HEK293T (cell line): Measurements from ENCODE around the gene ADISSP.

ENCODE experiments used
- CTCF ChIA-PET: fragments of 350-600 bp; formaldehyde crosslinking; extraction: SDS; loops from one replicate; lab custom pipeline; 2021; ENCODE audit warnings: antibody characterized with exemption, inconsistent platforms; lab: Yijun Ruan, JAX
- POLR2A ChIA-PET: fragments of 350-600 bp; formaldehyde crosslinking; extraction: SDS; loops from one replicate; lab custom pipeline; 2020; ENCODE audit warnings: antibody characterized with exemption, inconsistent platforms; lab: Yijun Ruan, JAX
- DNase-seq: peaks from one replicate; pipeline ENCODE4 v3.0.0; 2012; ENCODE audit warnings: mixed read lengths; ENCODE audit errors: extremely low spot score
- ARNT ChIP-seq: fragments of 450-650 bp; IDR thresholded peaks from 2 replicates; pipeline ENCODE4 v1.6.1; 2017; ENCODE audit warnings: mild to moderate bottlenecking
- BHLHE40 ChIP-seq: fragments of 450-650 bp; IDR thresholded peaks from 2 replicates; pipeline ENCODE4 v1.6.1; 2016; ENCODE audit warnings: mild to moderate bottlenecking, moderate library complexity, borderline replicate concordance
- CTBP1 ChIP-seq: fragments of 450-650 bp; IDR thresholded peaks from 2 replicates; pipeline ENCODE4 v1.6.1; 2016; ENCODE audit warnings: borderline replicate concordance
- ELF4 ChIP-seq: fragments of 450-650 bp; IDR thresholded peaks from 2 replicates; pipeline ENCODE4 v1.6.1; 2017; ENCODE audit warnings: antibody characterized with exemption
- FOXA1 ChIP-seq: fragments of 450-650 bp; IDR thresholded peaks from 2 replicates; pipeline ENCODE4 v1.6.1; 2016; ENCODE audit warnings: mild to moderate bottlenecking
- FOXK2 ChIP-seq: fragments of 450-650 bp; IDR thresholded peaks from 2 replicates; pipeline ENCODE4 v1.6.1; 2016; ENCODE audit warnings: mild to moderate bottlenecking
- FOXM1 ChIP-seq: fragments of 450-650 bp; IDR thresholded peaks from 2 replicates; pipeline ENCODE4 v1.6.1; 2017; ENCODE audit warnings: mild to moderate bottlenecking, borderline replicate concordance
- HDGF ChIP-seq: fragments of 450-650 bp; IDR thresholded peaks from 2 replicates; pipeline ENCODE4 v1.6.1; 2017; ENCODE audit warnings: antibody characterized with exemption, borderline replicate concordance
- L3MBTL2 ChIP-seq: fragments of 450-650 bp; conservative IDR thresholded peaks from 2 replicates; pipeline ENCODE4 v1.6.1; 2016; ENCODE audit warnings: mild to moderate bottlenecking
- LEF1 ChIP-seq: fragments of 450-650 bp; IDR thresholded peaks from 2 replicates; pipeline ENCODE4 v1.6.1; 2017; ENCODE audit warnings: mild to moderate bottlenecking, borderline replicate concordance
- NFRKB ChIP-seq: fragments of 450-650 bp; IDR thresholded peaks from 2 replicates; pipeline ENCODE4 v1.6.1; 2016; ENCODE audit warnings: mild to moderate bottlenecking, moderate library complexity
- SP1 ChIP-seq: fragments of 450-650 bp; IDR thresholded peaks from 2 replicates; pipeline ENCODE4 v1.6.1; 2017
- SUZ12 ChIP-seq: fragments of 450-650 bp; IDR thresholded peaks from 2 replicates; pipeline ENCODE4 v1.6.1; 2016; ENCODE audit warnings: mild to moderate bottlenecking
- TARDBP ChIP-seq: fragments of 450-650 bp; IDR thresholded peaks from 2 replicates; pipeline ENCODE4 v1.6.1; 2016
- ZNF384 ChIP-seq: fragments of 450-650 bp; IDR thresholded peaks from 2 replicates; pipeline ENCODE4 v1.6.1; 2016
- TF ChIP-seq, protein P1 (sequence below): fragments of 450-650 bp; IDR thresholded peaks from 2 replicates; pipeline ENCODE4 v1.6.1; 2016

Gene ADISSP

DNA sequence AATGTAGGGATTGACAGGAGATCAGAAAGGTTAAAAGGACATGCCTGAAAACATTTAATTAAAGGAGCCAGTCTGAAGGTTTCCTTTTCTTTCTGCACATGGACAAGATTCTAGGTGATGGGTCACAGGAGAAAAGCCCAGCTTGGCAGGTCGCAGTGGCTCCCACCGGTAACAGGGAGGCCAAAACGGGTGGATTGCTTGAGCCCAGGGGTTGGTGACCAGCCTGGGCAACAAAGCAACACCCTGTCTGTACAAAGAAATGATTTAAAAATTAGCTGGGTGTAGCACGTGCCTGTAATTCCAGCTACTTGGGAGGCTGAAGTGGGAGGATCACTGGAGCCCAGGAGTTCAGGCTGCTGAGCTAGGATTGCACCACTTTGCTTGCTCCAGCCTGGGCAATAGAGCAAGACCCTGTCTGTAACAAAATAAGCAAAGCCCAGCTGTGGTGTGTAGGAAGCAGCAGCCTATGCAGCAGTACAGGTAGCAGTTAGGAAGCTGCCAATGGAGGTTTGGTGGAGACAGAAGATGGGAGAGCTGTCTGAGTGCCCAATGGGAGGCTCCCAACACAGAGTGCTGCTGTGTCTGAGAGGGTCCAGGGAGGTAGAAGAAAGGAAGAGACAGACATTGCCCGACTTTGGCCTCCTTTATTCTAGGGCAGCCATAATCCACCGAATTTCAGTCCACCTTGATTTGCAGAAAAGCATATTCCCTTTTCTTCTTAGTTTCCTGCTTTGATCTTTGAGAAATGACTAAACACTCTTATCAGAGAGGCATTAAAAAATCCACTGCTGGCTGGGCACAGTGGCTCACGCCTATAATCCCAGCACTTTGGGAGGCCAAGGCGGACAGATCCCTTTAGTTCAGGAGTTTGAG, 45.7 kb upstream of the ADISSP start:
- ChIA-PET POLR2A (interaction anchor here (1.2 to 3.1 kb wide), 4 partner anchors 8 to 44 kb away, joined by 3 to 12 read pairs (median 7); partner anchors contain the start of genes AP5S1, CENPB and SPEF1), CTCF (interaction anchor here (0.6 to 0.8 kb wide), 2 partner anchors 172 to 258 kb away, joined by 3 read pairs; no protein-coding TSS in a partner anchor)
- no peak for TF ChIP-seq HDGF
- no peak for TF ChIP-seq SP1
- no peak for TF ChIP-seq CTBP1
- no peak for TF ChIP-seq FOXK2
- no peak for TF ChIP-seq L3MBTL2
- TF ChIP-seq FOXM1: no peak
- no peak for TF ChIP-seq BHLHE40
- TF ChIP-seq ARNT: no peak
- TF ChIP-seq, protein P1, sequence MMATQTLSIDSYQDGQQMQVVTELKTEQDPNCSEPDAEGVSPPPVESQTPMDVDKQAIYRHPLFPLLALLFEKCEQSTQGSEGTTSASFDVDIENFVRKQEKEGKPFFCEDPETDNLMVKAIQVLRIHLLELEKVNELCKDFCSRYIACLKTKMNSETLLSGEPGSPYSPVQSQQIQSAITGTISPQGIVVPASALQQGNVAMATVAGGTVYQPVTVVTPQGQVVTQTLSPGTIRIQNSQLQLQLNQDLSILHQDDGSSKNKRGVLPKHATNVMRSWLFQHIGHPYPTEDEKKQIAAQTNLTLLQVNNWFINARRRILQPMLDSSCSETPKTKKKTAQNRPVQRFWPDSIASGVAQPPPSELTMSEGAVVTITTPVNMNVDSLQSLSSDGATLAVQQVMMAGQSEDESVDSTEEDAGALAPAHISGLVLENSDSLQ: no peak
- TF ChIP-seq FOXA1: no peak
- no peak for TF ChIP-seq ELF4
- no peak for TF ChIP-seq SUZ12
- TF ChIP-seq LEF1: no peak
- no peak for TF ChIP-seq ZNF384
- no peak for DNase-seq

DNA sequence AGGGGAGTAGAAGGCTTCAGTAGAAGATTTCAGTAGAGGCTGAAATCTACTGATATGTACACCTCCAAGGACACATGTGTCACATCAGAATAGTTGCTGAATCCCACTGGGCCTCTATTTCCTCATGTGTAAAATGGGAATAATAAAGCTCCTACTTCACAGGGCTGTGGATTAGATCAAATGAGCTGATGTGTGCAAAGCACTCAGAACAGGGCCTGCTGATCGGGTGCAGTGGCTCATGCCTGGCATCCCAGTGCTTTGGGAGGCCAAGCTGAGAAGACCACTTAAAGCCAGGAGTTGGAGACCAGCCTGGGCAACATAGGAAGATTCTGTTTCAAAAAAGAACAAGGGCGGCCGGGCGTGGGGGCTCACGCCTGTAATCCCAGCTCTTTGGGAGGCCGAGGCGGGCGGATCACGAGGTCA, 44.7 kb upstream of the ADISSP start:
- TF ChIP-seq ZNF384 (no peak), TARDBP (no peak), HDGF (no peak), SP1 (no peak), ELF4 (no peak), CTBP1 (no peak), NFRKB (no peak), SUZ12 (no peak), L3MBTL2 (no peak), ARNT (no peak), LEF1 (no peak), FOXK2 (no peak), FOXA1 (no peak), BHLHE40 (no peak), FOXM1 (no peak)
- TF ChIP-seq, protein P1: no peak
- POLR2A ChIA-PET: interaction anchor here (1.2 to 3.1 kb wide), 2 partner anchors 9 to 43 kb away, joined by 3 to 10 read pairs; partner anchors contain the start of gene AP5S1

DNA sequence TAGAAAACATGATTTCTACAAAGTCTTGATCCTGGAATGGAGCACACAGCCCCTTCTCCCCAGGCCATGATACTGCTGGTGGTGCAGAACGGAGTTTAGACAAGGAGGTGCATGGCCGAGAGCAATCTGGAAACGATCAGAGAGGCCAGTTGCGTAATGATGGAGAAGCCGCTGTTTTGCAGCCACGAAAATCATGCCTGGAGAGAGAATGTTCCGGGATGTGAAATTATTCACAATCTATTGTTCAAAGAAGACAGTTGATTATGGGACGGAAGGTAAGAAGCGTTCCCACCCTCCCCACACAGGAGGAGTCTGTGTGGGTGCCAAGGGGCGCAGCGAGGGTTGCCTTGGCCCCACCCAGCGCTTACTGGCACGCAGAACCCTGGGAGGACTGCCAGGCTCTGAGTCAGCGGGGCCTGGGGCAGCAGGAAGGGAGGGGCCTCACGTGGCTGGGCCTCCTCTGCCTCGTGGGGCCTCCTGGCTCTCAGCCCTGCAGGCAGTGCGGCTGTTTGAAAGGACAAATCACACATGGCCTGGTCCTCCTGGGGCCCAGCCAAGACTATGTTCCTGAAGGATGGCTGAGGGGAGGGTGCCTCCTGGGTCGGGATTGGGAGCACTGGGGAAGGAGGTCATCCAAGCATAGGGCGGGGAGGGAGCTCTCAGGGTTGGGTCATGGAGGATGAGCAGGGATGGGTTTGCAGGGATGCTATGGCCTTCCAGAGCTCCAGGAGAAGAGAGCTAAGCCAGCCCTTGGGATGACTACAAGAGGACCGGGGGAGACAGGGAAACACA, 44.1 kb upstream of the ADISSP start:
- POLR2A ChIA-PET: interaction anchor here (3.1 kb wide), 1 partner anchor 9 kb away, joined by 10 read pairs; the partner anchor contains the start of gene AP5S1
- DNase-seq: peak; percentile 49

More for the DNA sequence above, 44.7 kb upstream of the ADISSP start:
- CTCF ChIA-PET: no interaction called here
- no peak for DNase-seq

DNA sequence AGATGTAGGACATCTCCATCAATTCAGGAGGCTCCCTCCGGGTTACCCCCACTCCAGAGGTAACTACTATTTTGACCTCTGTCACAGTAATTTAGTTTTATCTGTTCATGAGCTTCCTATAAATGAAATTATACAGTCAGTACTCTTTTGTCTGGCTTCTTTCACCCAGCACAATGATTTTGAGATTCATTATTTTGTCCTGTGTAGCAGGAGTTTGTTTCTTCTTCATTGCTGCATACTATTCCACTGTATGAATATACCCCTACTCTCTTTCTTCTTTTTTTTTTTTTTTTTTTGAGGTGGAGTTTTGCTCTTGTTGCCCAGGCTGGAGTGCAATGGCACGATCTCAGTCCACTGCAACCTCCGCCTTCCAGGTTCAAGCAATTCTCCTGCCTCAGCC, 41.0 kb upstream of the ADISSP start:
- CTCF ChIA-PET: no interaction called here

More for the DNA sequence above, 44.1 kb upstream of the ADISSP start:
- peak; percentile 45 for TF ChIP-seq L3MBTL2
- TF ChIP-seq CTBP1: no peak
- CTCF ChIA-PET: no interaction called here

DNA sequence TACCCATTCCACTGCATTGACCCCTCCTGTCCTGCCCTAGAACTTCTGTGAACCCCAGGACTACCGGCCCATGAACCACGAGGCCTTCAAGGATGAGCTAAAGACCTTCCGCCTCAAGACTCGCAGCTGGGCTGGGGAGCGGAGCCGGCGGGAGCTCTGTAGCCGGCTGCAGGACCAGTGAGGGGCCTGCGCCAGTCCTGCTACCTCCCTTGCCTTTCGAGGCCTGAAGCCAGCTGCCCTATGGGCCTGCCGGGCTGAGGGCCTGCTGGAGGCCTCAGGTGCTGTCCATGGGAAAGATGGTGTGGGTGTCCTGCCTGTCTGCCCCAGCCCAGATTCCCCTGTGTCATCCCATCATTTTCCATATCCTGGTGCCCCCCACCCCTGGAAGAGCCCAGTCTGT, 37.2 kb upstream of the ADISSP start:
- no peak for DNase-seq
- POLR2A ChIA-PET: interaction anchor here (0.7 to 1.4 kb wide), 3 partner anchors 9 to 18 kb away, joined by 3 to 10 read pairs (median 6); partner anchors contain the start of genes AP5S1, CDC25B and CENPB

More for the DNA sequence above, 41.0 kb upstream of the ADISSP start:
- TF ChIP-seq HDGF (no peak), SUZ12 (no peak), ELF4 (no peak), TARDBP (no peak), LEF1 (no peak)
- TF ChIP-seq, protein P1: no peak
- no peak for DNase-seq
- POLR2A ChIA-PET: no interaction called here

More for the DNA sequence above, 37.2 kb upstream of the ADISSP start:
- CTCF ChIA-PET: interaction anchor here (0.9 kb wide), 1 partner anchor 13 kb away, joined by 3 read pairs; no protein-coding TSS in a partner anchor
- TF ChIP-seq ZNF384 (no peak), TARDBP (no peak)
